Kidney epithelial cell (primary cell): ENCODE data around the gene ACACA. TPM values are rescaled to one million over a fixed set of nuclear protein-coding genes. Genes with fewer than 3 reads are reported as not detected.

ENCODE experiments used
- DNase-seq: peaks from one replicate; pipeline ENCODE4 v3.0.0-alpha.2; 2010; ENCODE audit warnings: low read depth
- H3K27me3 ChIP-seq: 2 replicates; pipeline ENCODE4 v1.6.0; 2011; ENCODE audit warnings: low read length; ENCODE audit not compliant: control insufficient read depth, insufficient read depth
- H3K36me3 ChIP-seq: 2 replicates; pipeline ENCODE4 v1.5.1; 2011; ENCODE audit warnings: low read length; ENCODE audit not compliant: control insufficient read depth, insufficient read depth
- H3K4me3 ChIP-seq: 2 replicates; pipeline ENCODE4 v1.5.1; 2011; ENCODE audit warnings: low read depth, mild to moderate bottlenecking, control low read depth, low read length
- CTCF ChIP-seq: IDR thresholded peaks from 2 replicates; pipeline ENCODE4 v1.5.1; 2011; ENCODE audit warnings: mild to moderate bottlenecking, moderate library complexity, low read length, control low read depth, inconsistent platforms; ENCODE audit not compliant: insufficient read depth, poor library complexity, severe bottlenecking
- total RNA-seq: library from RNA; depleted of rRNA; stranded (reverse); fragments of >200 nt; gene quantifications from 2 replicates; pipeline ENCODE4 v1.2.3, GENCODE V29; 2015

The ACACA gene
- total RNA-seq, 1 donor from 2014 or later = 54.2 TPM

- no peak overlapping the region for H3K4me3 ChIP-seq
These were observed 361.2 kb downstream of the ACACA start for GRCh38 chr17:37045351-37045922.

GRCh38 chr17:37043201-37043600 lies 363.4 kb downstream of the ACACA start:
- no peaks in the 10 kb centered on the region for H3K36me3 ChIP-seq
- no peak for DNase-seq
- TF ChIP-seq CTCF = no peak
- H3K4me3 ChIP-seq = no peak overlapping the region
- no peaks in the 10 kb centered on the region for H3K27me3 ChIP-seq

More at GRCh38 chr17:37045351-37045922, 361.2 kb downstream of the ACACA start:
- H3K27me3 ChIP-seq = no peaks in the 10 kb centered on the region
- no peak for TF ChIP-seq CTCF
- no peaks in the 10 kb centered on the region for H3K36me3 ChIP-seq
- no peak for DNase-seq

- H3K4me3 ChIP-seq = no peak overlapping the region
- TF ChIP-seq CTCF = no peak
- DNase-seq = no peak
- no peaks in the 10 kb centered on the region for H3K27me3 ChIP-seq
- H3K36me3 ChIP-seq = no peaks in the 10 kb centered on the region
These were observed 364.7 kb downstream of the ACACA start for GRCh38 chr17:37041932-37042331.

- TF ChIP-seq CTCF = no peak
- DNase-seq = no peak
- Histone ChIP-seq H3K4me3 (no peak overlapping the region), H3K27me3 (no peaks in the 10 kb centered on the region), H3K36me3 (no peaks in the 10 kb centered on the region)
These were observed 367.4 kb downstream of the ACACA start for GRCh38 chr17:37039269-37039668.

GRCh38 chr17:37037590-37038155 lies 369.0 kb downstream of the ACACA start:
- no peaks in the 10 kb centered on the region for H3K27me3 ChIP-seq
- TF ChIP-seq CTCF = no peak
- no peak for DNase-seq

More at GRCh38 chr17:37037590-37038155, 369.0 kb downstream of the ACACA start:
- no peaks in the 10 kb centered on the region for H3K36me3 ChIP-seq
- no peak overlapping the region for H3K4me3 ChIP-seq

Other genes with a start within 250 kb of the ACACA start
- not detected in 2 replicates for gene C17orf78, start 30.9 kb downstream of the ACACA start, total RNA-seq
- 14.5 and 25.1 TPM in 2 replicates for gene TADA2A, start 50 bp upstream of the ACACA start, total RNA-seq
- gene DUSP14, start 83.1 kb upstream of the ACACA start, total RNA-seq = 42.1 and 45.5 TPM in 2 replicates
- 21.1 and 25.1 TPM in 2 replicates for gene SYNRG, start 202.6 kb upstream of the ACACA start, total RNA-seq
- 35.6 and 38.1 TPM in 2 replicates for gene DDX52, start 236.6 kb upstream of the ACACA start, total RNA-seq